H1 (cell line): ENCODE results near the gene GSX1. TPM values are rescaled to one million over a fixed set of nuclear protein-coding genes. Genes with fewer than 3 reads are reported as not detected.
A peak's percentile ranks its signal among the peaks of the same experiment; 100 is the strongest.

ENCODE experiments used
- CBX5 ChIP-seq: fragments of 300-800, 300-1000 bp; sonication (generic); IDR thresholded peaks from 2 replicates; pipeline ENCODE4 v1.7.1; 2016; ENCODE audit warnings: antibody characterized with exemption, low read length, low read depth
- EP300 ChIP-seq, 2 experiments: IDR thresholded peaks; 1 replicate in 1 of 2; 2 replicates in 1 of 2; pipeline ENCODE4 v1.6.1; 2011 to 2012; ENCODE audit warnings: low read depth in 2 of 2, low read length in 2 of 2, mild to moderate bottlenecking in 2 of 2, borderline replicate concordance in 1 of 2, inconsistent platforms in 1 of 2, moderate library complexity in 1 of 2
- RAD21 ChIP-seq, 2 experiments: IDR thresholded peaks in 1 of 2; conservative IDR thresholded peaks in 1 of 2; 2 replicates each; pipeline ENCODE4 v1.6.1; 2011; ENCODE audit warnings: low read depth in 2 of 2, low read length in 2 of 2, improper control_type of control experiment in 1 of 2, inconsistent platforms in 1 of 2, mild to moderate bottlenecking in 1 of 2, moderate library complexity in 1 of 2
- polyA plus RNA-seq, 7 experiments: library from polyadenylated mRNA; depleted of rRNA in 3 of 7; stranded (reverse) in 5 of 7; unstranded in 2 of 7; fragments of >200 nt in 5 of 7; fragments of 200-250 nt in 2 of 7; gene quantifications; 1 replicate in 5 of 7; 2 replicates in 1 of 7; 4 replicates in 1 of 7; pipeline versions ENCODE4 v1.2.1 to v1.2.3, GENCODE V29; 2011 to 2013; ENCODE audit warnings: missing spikeins in 2 of 7, mixed read lengths in 2 of 7
- total RNA-seq: library from RNA; stranded (reverse); fragmentation: NEBNext Ultra II Directional; extraction: Animal tissue kit (Norgen Biotek cat#: 25700); gene quantifications from 2 replicates; pipeline ENCODE4 v1.2.1, GENCODE V29; 2021

Gene GSX1
- total and polyA plus RNA-seq, 2 of the 8 experiments (the other 6 are each of a cell fraction or from before 2014, with no cell fraction given): not detected

DNA sequence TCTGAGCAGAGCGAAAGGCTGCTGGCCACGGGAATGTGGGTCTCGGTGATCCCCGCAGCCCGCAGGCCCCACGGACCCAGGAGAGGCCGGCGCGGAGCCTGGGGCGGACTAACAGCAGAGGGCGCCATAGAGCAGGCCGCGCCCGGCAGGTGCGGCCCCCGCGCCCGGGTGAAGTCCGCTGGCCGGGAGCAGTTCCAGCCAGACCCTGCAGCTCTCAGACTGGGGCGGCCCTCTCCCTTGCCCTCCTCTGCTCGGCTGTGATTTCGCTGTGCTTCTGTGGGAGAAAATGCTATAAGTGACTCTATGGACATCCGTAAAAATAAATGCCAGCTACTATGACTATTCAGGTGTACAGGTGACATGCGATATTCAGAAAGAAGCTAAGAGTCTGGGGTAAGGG is 37.7 kb downstream of the GSX1 start (continued):
- TF ChIP-seq RAD21 (IDR thresholded peaks at IDR 0.05 in 1 of 2, conservative IDR thresholded peaks at IDR 0.05 in 1 of 2; ENCODE audit: low read depth in 2 of 2, low read length in 2 of 2): peak; percentile 71 to 84
- no peak for TF ChIP-seq CBX5
- peak in 1 of 2 experiments; percentile 54; a peak in 1 of 3 replicates for TF ChIP-seq EP300 (IDR thresholded peaks at IDR 0.05; ENCODE audit: borderline replicate concordance in 1 of 2, low read depth in 2 of 2, low read length in 2 of 2)
- TF ChIP-seq, all 59 proteins: peak for 11
